Measurements from ENCODE around the gene GALM.
"Not testable (repeated sequence)": the region's sequence is repeated elsewhere in the genome, so short reads cannot be mapped to it uniquely, and the experiment has no call there.

Gene GALM

GRCh38 chr2:38680868-38681267 is 15.0 kb downstream of the GALM start:
- DNase-seq (ENCODE audit: low read depth, low spot score), result not testable (repeated sequence)

- DNase-seq (ENCODE audit: low read depth, low spot score), result no peak
Observed at GRCh38 chr2:38682008-38682575, 16.2 kb downstream of the GALM start.

- DNase-seq (ENCODE audit: low read depth, low spot score), result not testable (repeated sequence)
Observed at GRCh38 chr2:38682620-38683019, 16.7 kb downstream of the GALM start.

- DNase-seq (ENCODE audit: low read depth, low spot score), result no peak
Observed at GRCh38 chr2:38683766-38684165, 17.9 kb downstream of the GALM start.

GRCh38 chr2:38685116-38685735 is 19.3 kb downstream of the GALM start:
- no peak for DNase-seq (ENCODE audit: low read depth, low spot score)

GRCh38 chr2:38690499-38691420 is 24.8 kb downstream of the GALM start:
- DNase-seq (ENCODE audit: low read depth, low spot score), result no peak

GRCh38 chr2:38691994-38692393 is 26.1 kb downstream of the GALM start:
- no peak for DNase-seq (ENCODE audit: low read depth, low spot score)

- DNase-seq (ENCODE audit: low read depth, low spot score), result no peak
Observed at GRCh38 chr2:38692636-38693318, 26.9 kb downstream of the GALM start.

- no peak for DNase-seq (ENCODE audit: low read depth, low spot score)
Observed at GRCh38 chr2:38697116-38697840, 31.4 kb downstream of the GALM start.

- no peak for DNase-seq (ENCODE audit: low read depth, low spot score)
Observed at GRCh38 chr2:38698467-38699003, 32.6 kb downstream of the GALM start.

GRCh38 chr2:38700113-38700785 is 34.3 kb downstream of the GALM start:
- no peak for DNase-seq (ENCODE audit: low read depth, low spot score)

GRCh38 chr2:38700881-38701458 is 35.1 kb downstream of the GALM start:
- DNase-seq (ENCODE audit: low read depth, low spot score), result no peak

- DNase-seq (ENCODE audit: low read depth, low spot score), result no peak
Observed at GRCh38 chr2:38701542-38701941, 35.6 kb downstream of the GALM start.

- no peak for DNase-seq (ENCODE audit: low read depth, low spot score)
Observed at GRCh38 chr2:38702413-38702812, 36.5 kb downstream of the GALM start.

- DNase-seq (ENCODE audit: low read depth, low spot score), result not testable (repeated sequence)
Observed at GRCh38 chr2:38703336-38703735, 37.4 kb downstream of the GALM start.

- DNase-seq (ENCODE audit: low read depth, low spot score), result no peak
Observed at GRCh38 chr2:38704664-38705063, 38.8 kb downstream of the GALM start.

GRCh38 chr2:38706846-38707345 is 41.0 kb downstream of the GALM start:
- DNase-seq (ENCODE audit: low read depth, low spot score), result no peak

GRCh38 chr2:38708491-38708890 is 42.6 kb downstream of the GALM start:
- not testable (repeated sequence) for DNase-seq (ENCODE audit: low read depth, low spot score)

- DNase-seq (ENCODE audit: low read depth, low spot score), result no peak
Observed at GRCh38 chr2:38708900-38709566, 43.1 kb downstream of the GALM start.

Measured in activated naive CD8-positive, alpha-beta T cell treated with anti-CD3 and anti-CD28 coated beads, Interleukin-2, amount 50 U/mL, for 16 hours (primary cell).